T-cell (primary cell): ENCODE results near the gene NAGPA. TPM values are rescaled to one million over a fixed set of nuclear protein-coding genes. Genes with fewer than 3 reads are reported as not detected.
A peak's percentile ranks its signal among the peaks of the same experiment; 100 is the strongest.

Experiments
- ATAC-seq, 4 experiments: fragments of 200-7000 bp in 3 of 4; fragments of 150-1000 bp in 1 of 4; cut with Tn5 transposase; replicated peaks in 1 of 4; 1 replicate in 3 of 4; 2 replicates in 1 of 4; pipeline ENCODE4 v1.10.0; 2021; ENCODE audit warnings: moderate library complexity in 3 of 4, mild to moderate bottlenecking in 2 of 4, moderate number of reproducible peaks in 1 of 4
- CTCF ChIA-PET, 2 donors: fragments of 300-600 bp; sonication (Branson Sonifier 250); formaldehyde crosslinking; loops; one replicate each; lab custom pipeline; 2022; ENCODE audit warnings: antibody characterized with exemption in 2 of 2; lab: Charles Lee
- POLR2A ChIA-PET, 2 donors: fragments of 300-600 bp; sonication (Branson Sonifier 250); formaldehyde crosslinking; loops; one replicate each; lab custom pipeline; 2022; ENCODE audit warnings: antibody characterized with exemption in 2 of 2; lab: Charles Lee
- DNase-seq, 35 experiments: peaks; one replicate each; pipeline versions ENCODE4 v3.0.0 to v3.0.0-alpha.2; 2013 to 2023
- H3K27ac ChIP-seq: one replicate; pipeline ENCODE4 v1.5.1; 2013; ENCODE audit warnings: low read length
- H3K27me3 ChIP-seq, 2 experiments: replicated peaks in 1 of 2; 1 replicate in 1 of 2; 2 replicates in 1 of 2; pipeline versions ENCODE4 v1.6.1 to v1.7.0; 2013; ENCODE audit warnings: low read length in 1 of 2, mixed read lengths in 1 of 2; ENCODE audit not compliant: control insufficient read depth in 2 of 2, insufficient read depth in 2 of 2; ENCODE audit errors: extremely low read depth in 1 of 2
- H3K36me3 ChIP-seq, 2 donors: 1 replicate in 1 of 2; 2 replicates in 1 of 2; pipeline versions ENCODE4 v1.6.1 to v1.7.0; 2013; ENCODE audit warnings: low read length in 1 of 2; ENCODE audit not compliant: control insufficient read depth in 2 of 2, insufficient read depth in 1 of 2; ENCODE audit errors: extremely low read depth in 1 of 2
- H3K4me1 ChIP-seq, 2 experiments: 1 replicate in 1 of 2; 2 replicates in 1 of 2; pipeline versions ENCODE4 v1.6.1 to v1.7.0; 2013; ENCODE audit warnings: low read length in 2 of 2, mixed read lengths in 1 of 2; ENCODE audit not compliant: insufficient read depth in 2 of 2, control insufficient read depth in 1 of 2; ENCODE audit errors: extremely low read depth in 1 of 2
- H3K4me3 ChIP-seq, 2 donors: 1 replicate in 1 of 2; 2 replicates in 1 of 2; pipeline versions ENCODE4 v1.5.1 to v1.7.0; 2013; ENCODE audit warnings: mild to moderate bottlenecking in 2 of 2, low read length in 1 of 2, moderate library complexity in 1 of 2; ENCODE audit not compliant: control insufficient read depth in 1 of 2; ENCODE audit errors: extremely low read depth in 1 of 2
- H3K9me3 ChIP-seq: 2 replicates; pipeline ENCODE4 v1.7.0; 2013
- H3K27ac Mint-ChIP-seq, 2 donors: one replicate each; pipeline ENCODE4 v1.8.0; 2020 to 2021; ENCODE audit warnings: mild to moderate bottlenecking in 2 of 2, mixed read lengths in 2 of 2
- H3K27me3 Mint-ChIP-seq, 2 donors: one replicate each; pipeline ENCODE4 v1.8.0; 2021 to 2022; ENCODE audit warnings: mixed read lengths in 2 of 2
- H3K36me3 Mint-ChIP-seq: one replicate; pipeline ENCODE4 v1.8.0; 2021; ENCODE audit warnings: mixed read lengths
- H3K4me1 Mint-ChIP-seq, 3 donors: one replicate each; pipeline ENCODE4 v1.8.0; 2020 to 2022; ENCODE audit warnings: mixed read lengths in 3 of 3, mild to moderate bottlenecking in 1 of 3
- H3K4me3 Mint-ChIP-seq, 3 donors: one replicate each; pipeline ENCODE4 v1.8.0; 2020 to 2022; ENCODE audit warnings: mild to moderate bottlenecking in 3 of 3, mixed read lengths in 3 of 3, moderate library complexity in 3 of 3
- H3K9me3 Mint-ChIP-seq, 3 donors: one replicate each; pipeline ENCODE4 v1.8.0; 2020 to 2022; ENCODE audit warnings: mixed read lengths in 3 of 3
- WGBS: methylation state at CpG from one replicate; pipeline ENCODE4 v1.1.5; 2013; ENCODE audit warnings: missing lambda C conversion rate; ENCODE audit not compliant: insufficient coverage; 5-methylcytosine and 5-hydroxymethylcytosine counted together
- total RNA-seq, 35 experiments: library from RNA in 6 of 35; stranded (reverse) in 6 of 35; fragments of 120-200 nt in 1 of 35; gene quantifications; one replicate each; pipeline versions ENCODE4 v1.2.1 to v1.2.4 and lab custom pipeline; 2013 to 2026

Gene NAGPA
- total RNA-seq, 5 donors from 2014 or later (not counting 1 experiment from before 2014, with no cell fraction given): 26.2 to 33.6 (median 29.7) TPM

- Histone ChIP-seq H3K4me3 (no peak overlapping the region), H3K9me3 (no peaks in the 10 kb centered on the region), H3K27ac (no peak overlapping the region), H3K27me3 (peaks cover 0 to 21% of the 10 kb centered on the region in 2 experiments), H3K36me3 (no peaks in the 10 kb centered on the region), H3K4me1 (no peaks in the 10 kb centered on the region)
- 64% methylated on average over 8 of the region's 14 CpGs for WGBS
- Mint-ChIP-seq H3K27me3 (peaks cover 6 to 9% of the 10 kb centered on the region in 2 donors), H3K36me3 (peaks cover 3% of the 10 kb centered on the region), H3K27ac (no peak overlapping the region), H3K9me3 (no peaks in the 10 kb centered on the region), H3K4me3 (no peak overlapping the region), H3K4me1 (no peaks in the 10 kb centered on the region)
- ChIA-PET CTCF (interaction anchor here in 1 of 2 donors (0.6 kb wide), 1 partner anchor 19 kb away, joined by 3 read pairs; no protein-coding TSS in a partner anchor), POLR2A (no interaction called here)
- no peak for DNase-seq
- no peak for ATAC-seq
Observed at GRCh38 chr16:5042574-5043171, 8.9 kb upstream of the NAGPA start.

GRCh38 chr16:5041600-5042133 is 7.9 kb upstream of the NAGPA start:
- Histone ChIP-seq H3K27me3 (peaks cover 0 to 21% of the 10 kb centered on the region in 2 experiments), H3K4me3 (no peak overlapping the region), H3K27ac (no peak overlapping the region), H3K9me3 (no peaks in the 10 kb centered on the region), H3K4me1 (no peaks in the 10 kb centered on the region), H3K36me3 (no peaks in the 10 kb centered on the region)
- DNase-seq (no peak), ATAC-seq (no peak)
- POLR2A ChIA-PET: no interaction called here
- Mint-ChIP-seq H3K36me3 (peaks cover 3% of the 10 kb centered on the region), H3K4me1 (no peaks in the 10 kb centered on the region), H3K4me3 (no peak overlapping the region), H3K27ac (no peak overlapping the region), H3K9me3 (no peaks in the 10 kb centered on the region), H3K27me3 (peaks cover 6% of the 10 kb centered on the region in 2 donors)
- CTCF ChIA-PET: no interaction called here
- WGBS: 52% methylated on average over 6 of the region's 12 CpGs

- Mint-ChIP-seq H3K27ac (no peak overlapping the region), H3K9me3 (no peaks in the 10 kb centered on the region), H3K36me3 (peaks cover 3% of the 10 kb centered on the region), H3K27me3 (peaks cover 4 to 6% of the 10 kb centered on the region in 2 donors), H3K4me1 (no peaks in the 10 kb centered on the region), H3K4me3 (no peak overlapping the region)
- ATAC-seq (no peak), DNase-seq (no peak)
- POLR2A ChIA-PET: no interaction called here
- no peak overlapping the region for H3K4me3 ChIP-seq
- no peaks in the 10 kb centered on the region for H3K9me3 ChIP-seq
- H3K27ac ChIP-seq: no peak overlapping the region
- no peaks in the 10 kb centered on the region for H3K4me1 ChIP-seq
- H3K36me3 ChIP-seq: no peaks in the 10 kb centered on the region
- CTCF ChIA-PET: no interaction called here
- H3K27me3 ChIP-seq: peaks cover 0 to 21% of the 10 kb centered on the region in 2 experiments
- 93% methylated on average over 4 of the region's 7 CpGs for WGBS
Observed at GRCh38 chr16:5040451-5040850, 6.7 kb upstream of the NAGPA start.

GRCh38 chr16:5036228-5037156 is 2.8 kb upstream of the NAGPA start:
- ChIA-PET POLR2A (no interaction called here), CTCF (interaction anchor here in 1 of 2 donors (0.7 kb wide), 1 partner anchor 330 kb away, joined by 3 read pairs; no protein-coding TSS in a partner anchor)
- no peak overlapping the region for H3K27ac Mint-ChIP-seq
- peaks cover 4 to 6% of the 10 kb centered on the region in 2 donors for H3K27me3 Mint-ChIP-seq
- peaks cover 16 to 23% (median 18%) of the 10 kb centered on the region in 3 donors for H3K4me1 Mint-ChIP-seq
- H3K27me3 ChIP-seq: peaks cover 0 to 3% of the 10 kb centered on the region in 2 experiments
- no peaks in the 10 kb centered on the region for H3K9me3 Mint-ChIP-seq
- H3K4me3 ChIP-seq: no peak overlapping the region
- H3K4me3 Mint-ChIP-seq: no peak overlapping the region
- 78% methylated on average over 5 of the region's 12 CpGs for WGBS
- H3K36me3 Mint-ChIP-seq: peaks cover 3% of the 10 kb centered on the region
- no peak overlapping the region for H3K27ac ChIP-seq
- H3K4me1 ChIP-seq: peaks cover 10 to 20% of the 10 kb centered on the region in 2 experiments
- DNase-seq: no peak
- no peaks in the 10 kb centered on the region for H3K9me3 ChIP-seq
- no peaks in the 10 kb centered on the region for H3K36me3 ChIP-seq
- ATAC-seq: no peak

- no peak overlapping the region for H3K27ac Mint-ChIP-seq
Observed at GRCh38 chr16:5035909-5036227, 2.1 kb upstream of the NAGPA start.

GRCh38 chr16:5034167-5034523 is 410 bp upstream of the NAGPA start:
- ChIA-PET POLR2A (no interaction called here), CTCF (no interaction called here)
- Mint-ChIP-seq H3K9me3 (no peaks in the 10 kb centered on the region), H3K4me3 (peak overlapping the region; percentile 77 to 87 (median 78)), H3K4me1 (peaks cover 16 to 23% (median 18%) of the 10 kb centered on the region in 3 donors), H3K36me3 (peaks cover 13% of the 10 kb centered on the region), H3K27me3 (no peaks in the 10 kb centered on the region), H3K27ac (peak overlapping the region; percentile 89 to 90)
- Histone ChIP-seq H3K4me1 (peaks cover 10 to 20% of the 10 kb centered on the region in 2 experiments), H3K4me3 (peak overlapping the region; percentile 79 to 84), H3K9me3 (no peaks in the 10 kb centered on the region), H3K36me3 (no peaks in the 10 kb centered on the region), H3K27ac (peak overlapping the region; percentile 68), H3K27me3 (no peaks in the 10 kb centered on the region)
- WGBS: 14% methylated on average over 2 of the region's 2 CpGs
- no peak for DNase-seq
- ATAC-seq: no peak

More at GRCh38 chr16:5035909-5036227, 2.1 kb upstream of the NAGPA start:
- Mint-ChIP-seq H3K27me3 (peaks cover 1 to 2% of the 10 kb centered on the region in 2 donors), H3K4me3 (peak overlapping the region in 1 of 3 donors; percentile 35), H3K9me3 (no peaks in the 10 kb centered on the region), H3K4me1 (peaks cover 16 to 23% (median 18%) of the 10 kb centered on the region in 3 donors), H3K36me3 (peaks cover 8% of the 10 kb centered on the region)
- Histone ChIP-seq H3K27ac (no peak overlapping the region), H3K27me3 (peaks cover 0 to under 1% of the 10 kb centered on the region in 2 experiments), H3K4me3 (no peak overlapping the region), H3K36me3 (no peaks in the 10 kb centered on the region), H3K9me3 (no peaks in the 10 kb centered on the region), H3K4me1 (peaks cover 10 to 20% of the 10 kb centered on the region in 2 experiments)
- ATAC-seq (no peak), DNase-seq (no peak)
- ChIA-PET POLR2A (no interaction called here), CTCF (interaction anchor here in 1 of 2 donors (0.7 kb wide), 1 partner anchor 330 kb away, joined by 3 read pairs; no protein-coding TSS in a partner anchor)
- WGBS: 75% methylated on average over 1 of the region's 1 CpG
